ENCODE measurements around the gene TRA2B.

Gene TRA2B

DNA sequence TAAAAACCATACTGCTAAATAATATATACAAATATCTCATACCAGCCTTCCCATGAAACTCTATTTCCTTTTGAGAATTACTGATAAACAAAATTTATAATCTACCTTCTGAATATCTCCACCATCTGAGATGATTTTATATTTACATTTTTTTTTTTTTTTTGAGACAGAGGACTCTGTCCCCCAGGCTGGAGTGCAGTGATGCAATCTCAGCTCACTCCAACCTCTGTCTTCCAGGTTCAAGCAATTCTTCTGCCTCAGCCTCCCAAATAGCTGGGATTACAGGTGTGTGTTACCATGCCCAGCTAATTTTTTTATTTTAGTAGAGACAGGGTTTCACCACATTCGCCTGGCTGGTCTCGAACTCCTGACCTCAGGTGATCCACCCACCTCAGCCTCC is 70.2 kb downstream of the TRA2B start:
- no peak for DNase-seq (ENCODE audit: low spot score)

DNA sequence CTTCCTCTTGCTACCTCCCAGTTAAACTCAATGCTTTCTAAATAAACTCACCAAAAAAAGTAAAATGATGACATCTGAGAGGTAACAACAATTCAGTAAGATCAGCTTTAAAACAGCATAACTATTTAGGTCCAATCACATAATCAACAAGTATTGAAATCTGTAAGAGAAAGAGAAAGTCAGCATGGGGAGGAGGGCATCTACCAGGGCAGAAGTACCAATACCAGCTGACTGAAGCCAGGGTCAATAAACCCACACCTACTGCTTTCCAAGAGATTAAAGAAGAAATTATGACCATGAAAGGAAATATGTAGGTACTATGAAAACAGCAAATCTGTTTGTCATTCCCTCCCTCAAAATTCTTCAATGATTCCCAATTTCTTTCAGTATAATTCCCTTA is 70.8 kb downstream of the TRA2B start:
- no peak for DNase-seq (ENCODE audit: low spot score)

DNA sequence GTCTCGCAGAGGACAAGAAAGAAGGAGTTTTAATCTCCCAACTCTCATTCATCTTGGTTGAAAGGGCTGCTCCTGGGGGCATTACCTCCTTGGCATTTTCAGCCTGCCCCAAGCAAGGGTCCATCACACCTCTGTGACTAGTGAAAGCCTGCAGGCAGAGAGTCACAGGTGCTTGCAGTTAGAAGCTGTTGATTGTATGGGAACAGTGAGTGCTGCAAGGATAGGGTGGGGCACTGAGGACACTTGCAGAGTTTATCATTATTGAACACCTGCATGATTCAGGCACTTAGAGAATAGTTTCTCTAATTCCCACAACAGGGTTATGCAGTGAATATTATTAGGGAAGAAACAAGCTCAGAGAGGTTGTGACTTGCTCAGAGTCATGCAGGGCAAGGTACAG is 71.3 kb downstream of the TRA2B start:
- no peak for DNase-seq (ENCODE audit: low spot score)

All from hepatic stellate cell (primary cell).